HepG2 (cell line): ENCODE measurements around the gene FRMD1. TPM values are rescaled to one million over a fixed set of nuclear protein-coding genes. Genes with fewer than 3 reads are reported as not detected.

Experiments
- ATAC-seq: fragments of 200-7000 bp; cut with Tn5 transposase; 3 replicates; pipeline ENCODE4 v1.9.1; 2020; ENCODE audit warnings: mild to moderate bottlenecking, moderate library complexity
- BruUV-seq: library from RNA; stranded (reverse); fragments of 400-500 nt; replicated peaks from 2 replicates; lab custom pipeline; 2021; lab: Mats Ljungman, UMichigan
- CTCF ChIA-PET: fragments of 300-600 bp; formaldehyde crosslinking; extraction: SDS; loops from one replicate; lab custom pipeline; 2021; ENCODE audit warnings: low total read pairs, inconsistent platforms, low intra/inter-chr PET ratio; lab: Yijun Ruan, JAX
- POLR2A ChIA-PET: fragments of 350-600 bp; sonication (Branson Sonifier 250); formaldehyde crosslinking; loops from one replicate; lab custom pipeline; 2020; ENCODE audit warnings: antibody characterized with exemption, inconsistent platforms; lab: Yijun Ruan, JAX
- DNase-seq: peaks from one replicate; pipeline ENCODE4 v3.0.0-alpha.2; 2015; ENCODE audit warnings: low spot score
- FAIRE-seq: peaks from 3 replicates; lab custom pipeline; 2011; peaks lifted over from hg19 to GRCh38; lab: Jason Lieb, UNC
- H2AFZ ChIP-seq: one replicate; pipeline ENCODE4 v1.6.1; 2011; ENCODE audit warnings: low read length, inconsistent platforms
- H3K27ac ChIP-seq: fragments of 300-600 bp; 3 replicates; pipeline ENCODE4 v1.8.0; 2011; ENCODE audit warnings: mixed run types, mild to moderate bottlenecking, mixed read lengths, low read length, inconsistent platforms; ENCODE audit not compliant: insufficient read depth; ENCODE audit errors: extremely low read length
- H3K27me3 ChIP-seq, 2 experiments: fragments of 200-600 bp in 1 of 2; 2 replicates in 1 of 2; 3 replicates in 1 of 2; pipeline versions ENCODE4 v1.6.0 to v1.8.0; 2011; ENCODE audit warnings: low read length in 2 of 2, mild to moderate bottlenecking in 2 of 2, moderate library complexity in 2 of 2, inconsistent platforms in 1 of 2; ENCODE audit not compliant: insufficient read depth in 2 of 2, control insufficient read depth in 1 of 2
- H3K36me3 ChIP-seq, 2 experiments: fragments of 200-600 bp in 1 of 2; replicated peaks in 1 of 2; 2 replicates in 1 of 2; 3 replicates in 1 of 2; pipeline versions ENCODE4 v1.5.1 to v1.8.0; 2011; ENCODE audit warnings: low read length in 2 of 2, inconsistent platforms in 1 of 2; ENCODE audit not compliant: insufficient read depth in 2 of 2, control insufficient read depth in 1 of 2
- H3K4me1 ChIP-seq: 2 replicates; pipeline ENCODE4 v1.5.1; 2012; ENCODE audit warnings: low read length, inconsistent platforms; ENCODE audit not compliant: insufficient read depth
- H3K4me2 ChIP-seq: 2 replicates; pipeline ENCODE4 v1.6.0; 2011; ENCODE audit warnings: low read depth, low read length, inconsistent platforms
- H3K4me3 ChIP-seq, 3 experiments: fragments of 200-600 bp in 1 of 3; sonication (generic), shearing (Covaris generic) in 1 of 3; replicated peaks in 1 of 3; 2 replicates each; pipeline ENCODE4 v1.5.1; 2011 to 2016; ENCODE audit warnings: low read length in 3 of 3, inconsistent platforms in 2 of 3, low read depth in 2 of 3, mild to moderate bottlenecking in 2 of 3, control low read depth in 1 of 3, mixed read lengths in 1 of 3; ENCODE audit not compliant: insufficient read depth in 1 of 3
- H3K79me2 ChIP-seq: one replicate; pipeline ENCODE4 v1.6.1; 2011; ENCODE audit warnings: low read length, inconsistent platforms; ENCODE audit not compliant: insufficient read depth
- H3K9ac ChIP-seq: 2 replicates; pipeline ENCODE4 v1.6.0; 2011; ENCODE audit warnings: mild to moderate bottlenecking, low read depth, low read length, inconsistent platforms; ENCODE audit not compliant: insufficient read depth
- H3K9me3 ChIP-seq: 2 replicates; pipeline ENCODE4 v1.5.1; 2012; ENCODE audit warnings: mild to moderate bottlenecking, low read length
- H4K20me1 ChIP-seq: 2 replicates; pipeline ENCODE4 v1.6.0; 2011; ENCODE audit warnings: inconsistent platforms, mild to moderate bottlenecking, low read length, moderate library complexity; ENCODE audit not compliant: insufficient read depth
- DDIT3 ChIP-seq: sonication (generic); formaldehyde crosslinking; IDR thresholded peaks from 2 replicates; pipeline ENCODE4 v1.4.0; 2020; ENCODE audit warnings: mild to moderate bottlenecking, missing genetic modification reagents
- SMAD1 ChIP-seq: sonication (generic); formaldehyde crosslinking; IDR thresholded peaks from 2 replicates; pipeline ENCODE4 v1.4.0; 2020; ENCODE audit warnings: missing genetic modification reagents, low read depth, mild to moderate bottlenecking, borderline replicate concordance
- ZNF558 ChIP-seq: sonication (generic); formaldehyde crosslinking; IDR thresholded peaks from 2 replicates; pipeline ENCODE4 v1.9.0; 2022; ENCODE audit warnings: mild to moderate bottlenecking, missing genetic modification reagents, borderline replicate concordance
- WGBS: methylation state at CpG from one replicate; pipeline ENCODE4 v1.1.6; 2017; ENCODE audit warnings: low lambda C conversion rate; 5-methylcytosine and 5-hydroxymethylcytosine counted together
- in situ Hi-C: cut with HindIII; loops from 2 replicates; pipeline ENCODE4 v1.10.0; 2017; ENCODE audit warnings: low pct_unique_long_range_greater_than_20kb; ENCODE audit not compliant: extremely low pct_ligation_motif_present
- intact Hi-C: fragments of 100-400 bp; cut with micrococcal nuclease; formaldehyde crosslinking; loops from one replicate; pipeline ENCODE4 v1.10.0; 2022; ENCODE audit not compliant: unreplicated experiment
- polyA plus RNA-seq, 8 experiments: library from polyadenylated mRNA; depleted of rRNA in 3 of 8; stranded (reverse) in 7 of 8; unstranded in 1 of 8; fragments of >200 nt; fragmentation: Illumina TruSeq in 4 of 8; extraction: Trizol in 4 of 8; gene quantifications; 2 replicates each; pipeline versions ENCODE4 v1.2.1 to v1.2.3, GENCODE V29; 2011 to 2016; ENCODE audit warnings: low read depth in 4 of 8, missing spikeins in 1 of 8, mixed read lengths in 1 of 8; ENCODE audit not compliant: insufficient read depth in 1 of 8
- total RNA-seq, 5 experiments: library from RNA; depleted of rRNA; stranded (reverse); fragments of >200 nt; fragmentation: Illumina TruSeq; extraction: Trizol; gene quantifications; 2 replicates each; pipeline ENCODE4 v1.2.3, GENCODE V29; 2016; ENCODE audit warnings: low read depth in 1 of 5

Gene FRMD1
- total and polyA plus RNA-seq, 2 of the 13 experiments (the other 11 are each of a cell fraction or from before 2014, with no cell fraction given): 0.01 TPM; not detected in 1

GRCh38 chr6:168043193-168043847 is 35.7 kb downstream of the FRMD1 start:
- Histone ChIP-seq H3K9me3 (no peaks in the 10 kb centered on the region), H3K36me3 (no peaks in the 10 kb centered on the region)

GRCh38 chr6:168042426-168043192 is 36.4 kb downstream of the FRMD1 start:
- BruUV-seq: no TSS peak
- no peak for ATAC-seq
- H3K27me3 ChIP-seq: peaks cover 14 to 74% of the 10 kb centered on the region in 2 experiments

More at GRCh38 chr6:168043193-168043847, 35.7 kb downstream of the FRMD1 start:
- 15% methylated on average over 14 of the region's 17 CpGs for WGBS
- H4K20me1 ChIP-seq: no peaks in the 10 kb centered on the region; the same call in 1 of the 2 replicates
- ChIA-PET CTCF (no interaction called here), POLR2A (no interaction called here)
- FAIRE-seq: no peak
- no peak overlapping the region for H2AFZ ChIP-seq
- peaks cover 11% of the 10 kb centered on the region for H3K4me1 ChIP-seq
- no peak overlapping the region for H3K27ac ChIP-seq
- no peak for DNase-seq
- H3K4me3 ChIP-seq: no peak overlapping the region
- no peak for ATAC-seq
- in situ Hi-C loops: no loop called here
- no peak overlapping the region for H3K4me2 ChIP-seq
- no TSS peak for BruUV-seq
- no peak overlapping the region for H3K9ac ChIP-seq
- H3K27me3 ChIP-seq: peaks cover 14 to 73% of the 10 kb centered on the region in 2 experiments
- H3K79me2 ChIP-seq: no peaks in the 10 kb centered on the region
- no peak for TF ChIP-seq ZNF558
- TF ChIP-seq, all 625 proteins: peak for 0
- intact Hi-C loops: no loop called here

More at GRCh38 chr6:168042426-168043192, 36.4 kb downstream of the FRMD1 start:
- no peak for DNase-seq
- Histone ChIP-seq H3K4me2 (no peak overlapping the region), H3K9me3 (no peaks in the 10 kb centered on the region), H2AFZ (no peak overlapping the region), H3K9ac (no peak overlapping the region), H3K4me3 (no peak overlapping the region), H4K20me1 (no peaks in the 10 kb centered on the region; the same call in 1 of the 2 replicates), H3K27ac (no peak overlapping the region), H3K4me1 (peaks cover 18% of the 10 kb centered on the region), H3K36me3 (no peaks in the 10 kb centered on the region), H3K79me2 (no peaks in the 10 kb centered on the region)
- 62% methylated on average over 25 of the region's 29 CpGs for WGBS
- TF ChIP-seq SMAD1 (CRISPR knock-in tag): 0 out of 2 replicates have a peak, but pooled peaks have one; percentile 47
- TF ChIP-seq DDIT3 (CRISPR knock-in tag): no peak
- no peak for FAIRE-seq
- POLR2A ChIA-PET: no interaction called here
- CTCF ChIA-PET: no interaction called here
- in situ Hi-C loops: no loop called here
- intact Hi-C loops: no loop called here
